ENCODE data around the gene ACAD8.

DNA sequence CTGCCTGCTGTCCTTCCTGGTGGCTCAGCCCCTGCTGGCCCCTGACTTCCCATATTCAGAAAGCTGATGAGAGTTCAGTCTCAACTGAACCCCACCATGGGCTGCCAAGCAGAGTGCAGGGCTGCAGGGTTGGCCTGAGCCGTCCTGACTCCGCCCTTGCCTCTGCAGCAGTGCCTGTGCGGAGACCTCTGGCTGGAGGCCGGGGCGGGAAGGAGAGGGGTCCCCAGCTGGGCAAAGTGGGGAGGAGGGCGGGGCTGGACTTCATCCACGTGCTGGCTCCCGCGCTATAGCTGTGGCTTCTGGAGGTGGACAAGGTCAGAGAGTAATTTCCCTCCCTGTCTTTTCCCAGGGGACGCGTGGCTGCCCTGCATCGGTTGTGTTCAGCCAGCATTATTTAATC is 36.4 kb downstream of the ACAD8 start:
- TF ChIP-seq, protein P1, sequence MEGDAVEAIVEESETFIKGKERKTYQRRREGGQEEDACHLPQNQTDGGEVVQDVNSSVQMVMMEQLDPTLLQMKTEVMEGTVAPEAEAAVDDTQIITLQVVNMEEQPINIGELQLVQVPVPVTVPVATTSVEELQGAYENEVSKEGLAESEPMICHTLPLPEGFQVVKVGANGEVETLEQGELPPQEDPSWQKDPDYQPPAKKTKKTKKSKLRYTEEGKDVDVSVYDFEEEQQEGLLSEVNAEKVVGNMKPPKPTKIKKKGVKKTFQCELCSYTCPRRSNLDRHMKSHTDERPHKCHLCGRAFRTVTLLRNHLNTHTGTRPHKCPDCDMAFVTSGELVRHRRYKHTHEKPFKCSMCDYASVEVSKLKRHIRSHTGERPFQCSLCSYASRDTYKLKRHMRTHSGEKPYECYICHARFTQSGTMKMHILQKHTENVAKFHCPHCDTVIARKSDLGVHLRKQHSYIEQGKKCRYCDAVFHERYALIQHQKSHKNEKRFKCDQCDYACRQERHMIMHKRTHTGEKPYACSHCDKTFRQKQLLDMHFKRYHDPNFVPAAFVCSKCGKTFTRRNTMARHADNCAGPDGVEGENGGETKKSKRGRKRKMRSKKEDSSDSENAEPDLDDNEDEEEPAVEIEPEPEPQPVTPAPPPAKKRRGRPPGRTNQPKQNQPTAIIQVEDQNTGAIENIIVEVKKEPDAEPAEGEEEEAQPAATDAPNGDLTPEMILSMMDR (conservative IDR thresholded peaks at IDR 0.05; ENCODE audit: low read depth, low read length): no peak
- TF ChIP-seq POLR2A (IDR thresholded peaks at IDR 0.05; ENCODE audit: low read depth, low read length): no peak

All from IMR-90 (cell line).